Left cardiac atrium (tissue), 4 donors: ENCODE data around the gene CBLB. TPM values are rescaled to one million over a fixed set of nuclear protein-coding genes. Genes with fewer than 3 reads are reported as not detected.

Source experiments
- ATAC-seq, 2 donors: fragments of 200-7000 bp; cut with Tn5 transposase; one replicate each; pipeline ENCODE4 v1.9.1; 2020; ENCODE audit warnings: mild to moderate bottlenecking in 2 of 2, moderate library complexity in 2 of 2
- DNase-seq: peaks from one replicate; pipeline ENCODE4 v3.0.0-alpha.2; 2020
- intact Hi-C, 2 donors: fragments of 100-400 bp; cut with DNase I; formaldehyde crosslinking; loops; one replicate each; pipeline versions ENCODE4 v1.14.1 to v1.15.1; 2022 to 2023
- total RNA-seq, 2 donors: library from RNA; stranded (reverse); fragmentation: NEBNext Ultra II Directional; extraction: Animal tissue kit (Norgen Biotek cat#: 25700); gene quantifications; one replicate each; pipeline ENCODE4 v1.2.1, GENCODE V29; 2021
- donor health status: DM: no; HTN: yes; CAD: no.
- donor health status: DM: no; HTN: yes; CAD: no; lungs with severe emphysema.
- donor health status: DM: yes; HTN: yes; CAD: no.
- donor health status: Dilated cardiomyopathy.

Gene CBLB
- total RNA-seq, 2 donors from 2014 or later = 35.7 to 41.1 TPM

GRCh38 chr3:105851582-105851981 is 17.2 kb downstream of the CBLB start:
- intact Hi-C loops = loop anchor here in 1 of 2 donors (10.0 kb wide), 1 partner anchor 167 kb away; no protein-coding TSS in a partner anchor
- ATAC-seq = no peak
- no peak for DNase-seq

- no peak for DNase-seq
- intact Hi-C loops = loop anchor here in 1 of 2 donors (10.0 kb wide), 1 partner anchor 166 kb away; no protein-coding TSS in a partner anchor
- no peak for ATAC-seq
These were observed 17.6 kb downstream of the CBLB start for GRCh38 chr3:105851176-105851575.

GRCh38 chr3:105850593-105850992 is 18.2 kb downstream of the CBLB start:
- intact Hi-C loops = loop anchor here in 1 of 2 donors (10.0 kb wide), 1 partner anchor 166 kb away; no protein-coding TSS in a partner anchor
- no peak for DNase-seq
- ATAC-seq = no peak

GRCh38 chr3:105848821-105849220 is 20.0 kb downstream of the CBLB start:
- ATAC-seq = no peak
- intact Hi-C loops = no loop called here

GRCh38 chr3:105847865-105848264 is 20.9 kb downstream of the CBLB start:
- DNase-seq (no peak), ATAC-seq (no peak)
- intact Hi-C loops = no loop called here

More at GRCh38 chr3:105848821-105849220, 20.0 kb downstream of the CBLB start:
- no peak for DNase-seq

- ATAC-seq (peak in 1 of 2 donors; percentile 38), DNase-seq (no peak)
- intact Hi-C loops = no loop called here
These were observed 21.4 kb downstream of the CBLB start for GRCh38 chr3:105847452-105847851.

GRCh38 chr3:105846809-105847208 is 22.0 kb downstream of the CBLB start:
- no peak for ATAC-seq
- intact Hi-C loops = no loop called here
- no peak for DNase-seq

GRCh38 chr3:105845488-105845887 is 23.3 kb downstream of the CBLB start:
- no peak for DNase-seq
- intact Hi-C loops = no loop called here
- no peak for ATAC-seq

GRCh38 chr3:105844704-105845103 is 24.1 kb downstream of the CBLB start:
- DNase-seq = no peak
- intact Hi-C loops = no loop called here
- ATAC-seq = no peak

GRCh38 chr3:105843994-105844393 is 24.8 kb downstream of the CBLB start:
- intact Hi-C loops = no loop called here
- DNase-seq = no peak
- peak in 1 of 2 donors; percentile 59 for ATAC-seq

GRCh38 chr3:105842943-105843342 is 25.9 kb downstream of the CBLB start:
- no peak for DNase-seq
- peak in 1 of 2 donors; percentile 59 for ATAC-seq
- intact Hi-C loops = no loop called here

GRCh38 chr3:105842449-105842848 is 26.4 kb downstream of the CBLB start:
- ATAC-seq (no peak), DNase-seq (no peak)
- intact Hi-C loops = no loop called here

- ATAC-seq = peak; percentile 27 to 39
- DNase-seq = no peak
- intact Hi-C loops = no loop called here
These were observed 30.9 kb downstream of the CBLB start for GRCh38 chr3:105837947-105838346.

GRCh38 chr3:105837143-105837740 is 31.6 kb downstream of the CBLB start:
- ATAC-seq (no peak), DNase-seq (no peak)
- intact Hi-C loops = no loop called here

GRCh38 chr3:105836533-105836932 is 32.3 kb downstream of the CBLB start:
- ATAC-seq = peak; percentile 23 to 78
- intact Hi-C loops = no loop called here
- no peak for DNase-seq

GRCh38 chr3:105835606-105836005 is 33.2 kb downstream of the CBLB start:
- no peak for ATAC-seq
- intact Hi-C loops = no loop called here
- DNase-seq = no peak

GRCh38 chr3:105834768-105835167 is 34.0 kb downstream of the CBLB start:
- DNase-seq (no peak), ATAC-seq (no peak)
- intact Hi-C loops = no loop called here

GRCh38 chr3:105832644-105833043 is 36.2 kb downstream of the CBLB start:
- DNase-seq = no peak
- intact Hi-C loops = no loop called here
- ATAC-seq = no peak

GRCh38 chr3:105830836-105831235 is 38.0 kb downstream of the CBLB start:
- no peak for ATAC-seq
- DNase-seq = no peak
- intact Hi-C loops = no loop called here

GRCh38 chr3:105829871-105830622 is 38.8 kb downstream of the CBLB start:
- intact Hi-C loops = no loop called here
- ATAC-seq = no peak
- no peak for DNase-seq

- DNase-seq (no peak), ATAC-seq (no peak)
- intact Hi-C loops = no loop called here
These were observed 39.6 kb downstream of the CBLB start for GRCh38 chr3:105829229-105829628.
